Loucy (cell line): Measurements from ENCODE around the gene KIRREL3.

ENCODE experiments used
- EZH2phosphoT487 ChIP-seq: fragments of 200-600 bp; IDR thresholded peaks from 2 replicates; pipeline ENCODE4 v1.6.1; 2018; ENCODE audit warnings: antibody characterized with exemption, mild to moderate bottlenecking, moderate library complexity, borderline replicate concordance
- TF ChIP-seq, protein P1 (sequence below): fragments of 200-600 bp; sonication (generic); conservative IDR thresholded peaks from 2 replicates; pipeline ENCODE4 v1.5.1; 2014; ENCODE audit warnings: mild to moderate bottlenecking, antibody characterized with exemption, low read length

DNA sequence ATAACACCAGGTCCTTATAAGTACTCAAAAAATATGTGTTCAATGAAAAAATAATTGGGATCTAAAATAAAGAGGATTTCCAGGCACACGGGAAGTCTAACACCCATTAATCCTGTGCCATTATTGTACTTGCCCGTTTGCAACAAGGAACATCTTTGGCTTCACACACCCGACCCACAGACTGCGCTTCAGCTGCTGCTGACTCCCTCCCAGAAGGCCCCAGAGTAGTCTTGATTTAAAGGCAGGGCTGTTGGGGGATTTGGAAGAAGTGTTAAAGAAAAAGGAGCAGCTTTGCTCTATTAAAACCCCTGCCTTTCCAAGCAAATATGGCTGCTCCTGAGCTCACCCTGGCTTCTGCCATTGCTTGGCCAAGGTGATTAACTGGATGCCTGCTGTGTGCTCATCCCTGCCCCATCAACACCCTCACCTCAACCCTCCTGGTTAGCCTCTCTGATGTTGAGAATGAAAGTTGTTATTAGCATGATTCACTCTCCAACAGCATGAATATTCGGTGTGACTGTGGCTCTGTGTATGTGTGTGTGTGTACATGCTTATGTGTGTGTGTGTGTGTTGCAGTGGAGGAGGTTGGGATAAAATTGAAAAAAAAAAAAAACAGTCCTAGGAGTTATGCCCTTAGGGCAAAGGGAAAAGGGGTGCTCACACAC, 76.1 kb downstream of the KIRREL3 start:
- TF ChIP-seq, protein P1, sequence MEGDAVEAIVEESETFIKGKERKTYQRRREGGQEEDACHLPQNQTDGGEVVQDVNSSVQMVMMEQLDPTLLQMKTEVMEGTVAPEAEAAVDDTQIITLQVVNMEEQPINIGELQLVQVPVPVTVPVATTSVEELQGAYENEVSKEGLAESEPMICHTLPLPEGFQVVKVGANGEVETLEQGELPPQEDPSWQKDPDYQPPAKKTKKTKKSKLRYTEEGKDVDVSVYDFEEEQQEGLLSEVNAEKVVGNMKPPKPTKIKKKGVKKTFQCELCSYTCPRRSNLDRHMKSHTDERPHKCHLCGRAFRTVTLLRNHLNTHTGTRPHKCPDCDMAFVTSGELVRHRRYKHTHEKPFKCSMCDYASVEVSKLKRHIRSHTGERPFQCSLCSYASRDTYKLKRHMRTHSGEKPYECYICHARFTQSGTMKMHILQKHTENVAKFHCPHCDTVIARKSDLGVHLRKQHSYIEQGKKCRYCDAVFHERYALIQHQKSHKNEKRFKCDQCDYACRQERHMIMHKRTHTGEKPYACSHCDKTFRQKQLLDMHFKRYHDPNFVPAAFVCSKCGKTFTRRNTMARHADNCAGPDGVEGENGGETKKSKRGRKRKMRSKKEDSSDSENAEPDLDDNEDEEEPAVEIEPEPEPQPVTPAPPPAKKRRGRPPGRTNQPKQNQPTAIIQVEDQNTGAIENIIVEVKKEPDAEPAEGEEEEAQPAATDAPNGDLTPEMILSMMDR: no peak
- no peak for TF ChIP-seq EZH2phosphoT487
